CD14-positive monocyte (primary cell): ENCODE measurements around the gene MRPL54. TPM values are rescaled to one million over a fixed set of nuclear protein-coding genes. Genes with fewer than 3 reads are reported as not detected.

ENCODE experiments used
- DNase-seq, 3 donors: peaks; one replicate each; pipeline ENCODE4 v3.0.0-alpha.2; 2011 to 2022
- H2AFZ ChIP-seq: 2 replicates; pipeline ENCODE4 v1.6.0; 2012; ENCODE audit warnings: mild to moderate bottlenecking, low read depth, low read length, inconsistent platforms; ENCODE audit not compliant: insufficient read depth, poor library complexity, severe bottlenecking
- H3K27ac ChIP-seq, 2 donors: 1 replicate in 1 of 2; 2 replicates in 1 of 2; pipeline ENCODE4 v1.5.1; 2012 to 2013; ENCODE audit warnings: low read length in 2 of 2, control low read depth in 1 of 2, inconsistent platforms in 1 of 2, low read depth in 1 of 2, mild to moderate bottlenecking in 1 of 2
- H3K27me3 ChIP-seq, 2 donors: one replicate each; pipeline versions ENCODE4 v1.6.0 to v1.6.1; 2011 to 2013; ENCODE audit warnings: low read length in 2 of 2; ENCODE audit not compliant: control insufficient read depth in 2 of 2, insufficient read depth in 2 of 2
- H3K36me3 ChIP-seq, 2 donors: replicated peaks in 1 of 2; 1 replicate in 1 of 2; 2 replicates in 1 of 2; pipeline versions ENCODE4 v1.5.1 to v1.6.1; 2012 to 2013; ENCODE audit warnings: low read length in 2 of 2, control low read depth in 1 of 2, inconsistent platforms in 1 of 2, mild to moderate bottlenecking in 1 of 2; ENCODE audit not compliant: insufficient read depth in 2 of 2, control insufficient read depth in 1 of 2
- H3K4me1 ChIP-seq, 2 donors: 1 replicate in 1 of 2; 2 replicates in 1 of 2; pipeline versions ENCODE4 v1.5.1 to v1.6.1; 2012 to 2013; ENCODE audit warnings: low read length in 2 of 2, control low read depth in 1 of 2, inconsistent platforms in 1 of 2, mild to moderate bottlenecking in 1 of 2, moderate library complexity in 1 of 2; ENCODE audit not compliant: insufficient read depth in 2 of 2, control insufficient read depth in 1 of 2
- H3K4me2 ChIP-seq: replicated peaks from 2 replicates; pipeline ENCODE3; 2012; ENCODE audit warnings: low read length, moderate library complexity, mild to moderate bottlenecking; ENCODE audit not compliant: poor library complexity, severe bottlenecking; ENCODE audit errors: extremely low read depth
- H3K4me3 ChIP-seq, 3 experiments: fragments of 200-600 bp in 1 of 3; sonication (generic) in 1 of 3; replicated peaks in 1 of 3; 1 replicate in 2 of 3; 2 replicates in 1 of 3; pipeline ENCODE4 v1.5.1; 2011 to 2013; ENCODE audit warnings: low read length in 3 of 3, mild to moderate bottlenecking in 3 of 3, control low read depth in 2 of 3, low read depth in 2 of 3, inconsistent platforms in 1 of 3, moderate library complexity in 1 of 3
- H3K79me2 ChIP-seq: 2 replicates; pipeline ENCODE4 v1.6.0; 2012; ENCODE audit warnings: mild to moderate bottlenecking, control low read depth, inconsistent platforms, low read length, moderate library complexity; ENCODE audit not compliant: insufficient read depth
- H3K9ac ChIP-seq: 2 replicates; pipeline ENCODE4 v1.6.0; 2017; ENCODE audit warnings: low read length, mild to moderate bottlenecking; ENCODE audit not compliant: insufficient read depth, poor library complexity, severe bottlenecking
- H3K9me3 ChIP-seq, 2 donors: replicated peaks in 1 of 2; 1 replicate in 1 of 2; 2 replicates in 1 of 2; pipeline versions ENCODE4 v1.5.1 to v1.6.1; 2012 to 2013; ENCODE audit warnings: low read length in 2 of 2, control low read depth in 1 of 2; ENCODE audit not compliant: control insufficient read depth in 1 of 2, insufficient read depth in 1 of 2
- H4K20me1 ChIP-seq: 2 replicates; pipeline ENCODE4 v1.6.0; 2012; ENCODE audit warnings: mild to moderate bottlenecking, low read length, control low read depth, moderate library complexity; ENCODE audit not compliant: insufficient read depth
- H3K27ac Mint-ChIP-seq, 7 donors: one replicate each; pipeline ENCODE4 v1.8.0; 2020; ENCODE audit warnings: mild to moderate bottlenecking in 7 of 7, mixed read lengths in 7 of 7, moderate library complexity in 6 of 7, inconsistent platforms in 2 of 7
- H3K27me3 Mint-ChIP-seq, 3 donors: one replicate each; pipeline ENCODE4 v1.8.0; 2021 to 2022; ENCODE audit warnings: low read depth in 3 of 3, mild to moderate bottlenecking in 3 of 3, mixed read lengths in 3 of 3, moderate library complexity in 3 of 3, inconsistent platforms in 1 of 3
- H3K36me3 Mint-ChIP-seq, 2 donors: one replicate each; pipeline ENCODE4 v1.8.0; 2020; ENCODE audit warnings: mixed read lengths in 2 of 2, inconsistent platforms in 1 of 2, mild to moderate bottlenecking in 1 of 2
- H3K4me1 Mint-ChIP-seq: one replicate; pipeline ENCODE4 v1.8.0; 2020; ENCODE audit warnings: mild to moderate bottlenecking, mixed read lengths
- H3K4me3 Mint-ChIP-seq, 2 donors: one replicate each; pipeline ENCODE4 v1.8.0; 2020; ENCODE audit warnings: mild to moderate bottlenecking in 2 of 2, mixed read lengths in 2 of 2, moderate library complexity in 1 of 2
- H3K9me3 Mint-ChIP-seq, 7 donors: one replicate each; pipeline ENCODE4 v1.8.0; 2020 to 2022; ENCODE audit warnings: mixed read lengths in 7 of 7, mild to moderate bottlenecking in 6 of 7, moderate library complexity in 6 of 7, inconsistent platforms in 2 of 7
- WGBS: methylation state at CpG from one replicate; pipeline ENCODE4 v1.1.5; 2013; ENCODE audit warnings: missing lambda C conversion rate; ENCODE audit not compliant: insufficient coverage; 5-methylcytosine and 5-hydroxymethylcytosine counted together
- intact Hi-C, 2 donors: fragments of 100-400 bp; cut with micrococcal nuclease; formaldehyde crosslinking; loops; one replicate each; pipeline versions ENCODE4 v1.15.0 to v1.15.1; 2023
- polyA plus RNA-seq, 3 donors: library from polyadenylated mRNA; depleted of rRNA in 1 of 3; unstranded in 2 of 3; stranded (reverse) in 1 of 3; fragments of 300-500 nt in 2 of 3; fragments of >200 nt in 1 of 3; fragmentation: Illumina TruSeq in 2 of 3; gene quantifications; 1 replicate in 2 of 3; 2 replicates in 1 of 3; pipeline ENCODE4 v1.2.3, GENCODE V29; 2012 to 2021
- TF ChIP-seq, protein P1 (sequence below): fragments of 200-600 bp; IDR thresholded peaks from one replicate; pipeline ENCODE4 v1.8.0; 2022; ENCODE audit warnings: antibody characterized with exemption, mild to moderate bottlenecking

The MRPL54 gene
- polyA plus RNA-seq, 3 donors: 39.9 to 133 (median 115) TPM

DNA sequence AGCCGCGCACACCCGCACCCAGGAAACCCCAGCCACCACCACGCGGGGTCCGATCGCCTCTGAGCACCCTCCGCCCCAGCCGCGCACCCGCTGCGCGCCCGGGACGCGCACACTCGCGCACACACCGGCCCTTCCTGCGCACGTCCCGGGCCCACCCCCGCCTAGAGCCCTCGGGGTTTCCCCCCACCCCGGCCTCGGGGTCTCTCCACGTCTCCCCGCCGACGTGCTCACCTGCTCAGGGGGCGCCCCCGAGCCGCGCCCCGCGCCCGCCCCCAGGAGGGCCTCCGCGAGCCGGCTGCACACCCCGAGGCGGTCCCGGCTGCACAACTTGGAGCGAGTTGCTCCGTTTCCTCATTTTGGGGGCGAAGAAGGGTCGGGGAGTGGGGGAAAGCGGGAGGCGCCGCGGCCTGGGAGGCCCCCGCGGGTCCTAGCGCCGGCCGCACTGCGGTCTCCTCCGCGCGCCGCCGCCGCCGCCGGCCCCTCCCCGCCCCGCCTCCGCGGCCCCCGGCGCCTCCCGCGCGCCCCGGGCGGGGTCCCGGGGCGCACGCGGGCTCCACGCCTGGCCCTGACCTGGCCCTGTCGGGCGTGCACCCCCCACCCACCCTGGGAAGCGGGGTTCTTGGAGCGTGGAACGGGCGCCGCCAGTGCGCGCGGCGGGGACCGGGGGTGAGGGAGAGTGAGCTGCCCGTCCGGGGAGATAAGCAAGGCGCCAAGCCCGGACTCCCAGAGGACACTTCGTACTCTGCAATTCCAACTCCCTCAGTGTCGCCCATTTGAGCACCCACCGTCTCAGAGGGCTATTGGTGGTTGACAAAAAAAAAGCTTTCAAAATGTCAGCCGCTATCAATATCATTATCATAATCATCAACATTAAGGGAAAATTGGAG lies 23.7 kb downstream of the MRPL54 start, which contains the start of gene MATK:
Gene MATK, minus strand, starts transcription at position 444 of the 887 bp plus-strand sequence. CDS start 1,246 bp downstream, outside the sequence.
- no peak within 1 kb of the TSS for H3K9ac ChIP-seq
- intact Hi-C loops: no loop called here
- TF ChIP-seq, protein P1, sequence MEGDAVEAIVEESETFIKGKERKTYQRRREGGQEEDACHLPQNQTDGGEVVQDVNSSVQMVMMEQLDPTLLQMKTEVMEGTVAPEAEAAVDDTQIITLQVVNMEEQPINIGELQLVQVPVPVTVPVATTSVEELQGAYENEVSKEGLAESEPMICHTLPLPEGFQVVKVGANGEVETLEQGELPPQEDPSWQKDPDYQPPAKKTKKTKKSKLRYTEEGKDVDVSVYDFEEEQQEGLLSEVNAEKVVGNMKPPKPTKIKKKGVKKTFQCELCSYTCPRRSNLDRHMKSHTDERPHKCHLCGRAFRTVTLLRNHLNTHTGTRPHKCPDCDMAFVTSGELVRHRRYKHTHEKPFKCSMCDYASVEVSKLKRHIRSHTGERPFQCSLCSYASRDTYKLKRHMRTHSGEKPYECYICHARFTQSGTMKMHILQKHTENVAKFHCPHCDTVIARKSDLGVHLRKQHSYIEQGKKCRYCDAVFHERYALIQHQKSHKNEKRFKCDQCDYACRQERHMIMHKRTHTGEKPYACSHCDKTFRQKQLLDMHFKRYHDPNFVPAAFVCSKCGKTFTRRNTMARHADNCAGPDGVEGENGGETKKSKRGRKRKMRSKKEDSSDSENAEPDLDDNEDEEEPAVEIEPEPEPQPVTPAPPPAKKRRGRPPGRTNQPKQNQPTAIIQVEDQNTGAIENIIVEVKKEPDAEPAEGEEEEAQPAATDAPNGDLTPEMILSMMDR: no peak
- Mint-ChIP-seq H3K36me3 (peaks cover 1 to 7% of the 10 kb centered on the region in 2 donors), H3K4me1 (peaks cover 9% of the 10 kb centered on the region), H3K27me3 (peaks cover 16 to 33% (median 17%) of the 10 kb centered on the region in 3 donors), H3K27ac (no peak within 1 kb of the TSS), H3K9me3 (peaks cover 16 to 30% (median 22%) of the 10 kb centered on the region in 7 donors), H3K4me3 (peak within 1 kb of the TSS; percentile 60 to 78)
- under 1% methylated on average over 74 of the region's 101 CpGs for WGBS
- no peaks in the 10 kb centered on the region for H3K36me3 ChIP-seq
- H3K79me2 ChIP-seq: no peaks in the 10 kb centered on the region
- H3K27me3 ChIP-seq: peaks cover 0 to 13% of the 10 kb centered on the region in 2 donors
- peaks cover 18 to 26% of the 10 kb centered on the region in 2 donors for H3K9me3 ChIP-seq
- H3K4me1 ChIP-seq: peaks cover 7 to 15% of the 10 kb centered on the region in 2 donors
- no peaks in the 10 kb centered on the region for H4K20me1 ChIP-seq
- H3K27ac ChIP-seq: no peak within 1 kb of the TSS
- H3K4me3 ChIP-seq: peak within 1 kb of the TSS in 1 of 3 experiments; percentile 64
- peak within 1 kb of the TSS; percentile 76 for H3K4me2 ChIP-seq
- H2AFZ ChIP-seq: peak within 1 kb of the TSS; percentile 50
- DNase-seq: no peak

DNA sequence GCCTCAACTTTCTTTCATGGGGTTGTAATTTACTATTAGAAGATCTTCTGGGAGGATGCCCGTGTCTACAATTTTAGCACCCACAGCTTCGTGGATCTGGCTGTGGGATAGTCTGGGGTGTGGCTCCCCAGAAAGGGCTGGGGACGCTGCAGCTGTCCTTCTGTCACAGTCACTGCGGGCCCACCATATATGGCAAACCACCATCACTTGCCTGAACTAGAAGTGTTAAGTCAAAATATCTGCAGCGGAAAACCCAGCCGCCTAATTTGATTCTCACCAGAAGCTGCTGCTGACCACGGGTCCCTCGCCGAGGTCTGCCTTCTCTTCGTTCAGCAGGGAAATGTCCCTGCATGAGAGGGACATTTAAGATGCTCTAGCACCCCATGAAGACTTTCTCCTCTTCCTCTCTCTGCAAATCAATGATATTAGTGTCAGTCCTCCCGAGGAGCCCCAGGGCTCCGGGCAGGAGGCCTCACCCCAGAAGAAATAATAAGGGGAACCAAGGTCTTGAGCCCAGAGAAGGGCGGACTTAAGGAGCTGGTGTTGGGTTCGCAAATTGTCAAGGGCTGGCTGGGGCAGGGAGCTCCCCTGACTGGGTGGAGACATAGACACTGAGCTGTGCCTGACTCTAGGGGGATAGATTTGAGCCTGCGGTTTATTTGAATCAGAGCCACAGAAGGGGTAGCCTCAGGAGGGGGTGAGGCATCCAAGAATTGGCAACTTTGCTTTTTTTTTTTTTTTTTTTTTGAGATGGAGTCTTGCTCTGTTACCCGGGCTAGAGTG lies 26.7 kb downstream of the MRPL54 start:
- intact Hi-C loops: no loop called here
- Mint-ChIP-seq H3K27me3 (peaks cover 19 to 33% (median 21%) of the 10 kb centered on the region in 3 donors), H3K4me1 (peaks cover 9% of the 10 kb centered on the region), H3K36me3 (no peaks in the 10 kb centered on the region), H3K27ac (no peak overlapping the region), H3K9me3 (peaks cover 0 to 9% (median 6%) of the 10 kb centered on the region in 7 donors), H3K4me3 (no peak overlapping the region)
- Histone ChIP-seq H3K79me2 (no peaks in the 10 kb centered on the region), H3K4me3 (no peak overlapping the region), H3K9me3 (no peaks in the 10 kb centered on the region), H4K20me1 (no peaks in the 10 kb centered on the region), H3K36me3 (no peaks in the 10 kb centered on the region), H3K4me2 (no peak overlapping the region), H3K4me1 (peaks cover 7 to 15% of the 10 kb centered on the region in 2 donors), H3K9ac (no peak overlapping the region), H2AFZ (no peak overlapping the region), H3K27me3 (peaks cover 0 to 13% of the 10 kb centered on the region in 2 donors), H3K27ac (no peak overlapping the region)
- TF ChIP-seq, protein P1: no peak
- 65% methylated on average over 10 of the region's 16 CpGs for WGBS
- DNase-seq: no peak
